T-cell (primary cell): Measurements from ENCODE around the gene FREM1. TPM values are rescaled to one million over a fixed set of nuclear protein-coding genes. Genes with fewer than 3 reads are reported as not detected.

Experiments
- ATAC-seq, 4 experiments: fragments of 200-7000 bp in 3 of 4; fragments of 150-1000 bp in 1 of 4; cut with Tn5 transposase; replicated peaks in 1 of 4; 1 replicate in 3 of 4; 2 replicates in 1 of 4; pipeline ENCODE4 v1.10.0; 2021; ENCODE audit warnings: moderate library complexity in 3 of 4, mild to moderate bottlenecking in 2 of 4, moderate number of reproducible peaks in 1 of 4
- CTCF ChIA-PET, 2 donors: fragments of 300-600 bp; sonication (Branson Sonifier 250); formaldehyde crosslinking; loops; one replicate each; lab custom pipeline; 2022; ENCODE audit warnings: antibody characterized with exemption in 2 of 2; lab: Charles Lee
- POLR2A ChIA-PET, 2 donors: fragments of 300-600 bp; sonication (Branson Sonifier 250); formaldehyde crosslinking; loops; one replicate each; lab custom pipeline; 2022; ENCODE audit warnings: antibody characterized with exemption in 2 of 2; lab: Charles Lee
- DNase-seq, 35 experiments: peaks; one replicate each; pipeline versions ENCODE4 v3.0.0 to v3.0.0-alpha.2; 2013 to 2023
- H3K27ac ChIP-seq: one replicate; pipeline ENCODE4 v1.5.1; 2013; ENCODE audit warnings: low read length
- H3K27me3 ChIP-seq, 2 experiments: replicated peaks in 1 of 2; 1 replicate in 1 of 2; 2 replicates in 1 of 2; pipeline versions ENCODE4 v1.6.1 to v1.7.0; 2013; ENCODE audit warnings: low read length in 1 of 2, mixed read lengths in 1 of 2; ENCODE audit not compliant: control insufficient read depth in 2 of 2, insufficient read depth in 2 of 2; ENCODE audit errors: extremely low read depth in 1 of 2
- H3K36me3 ChIP-seq, 2 donors: 1 replicate in 1 of 2; 2 replicates in 1 of 2; pipeline versions ENCODE4 v1.6.1 to v1.7.0; 2013; ENCODE audit warnings: low read length in 1 of 2; ENCODE audit not compliant: control insufficient read depth in 2 of 2, insufficient read depth in 1 of 2; ENCODE audit errors: extremely low read depth in 1 of 2
- H3K4me1 ChIP-seq, 2 experiments: 1 replicate in 1 of 2; 2 replicates in 1 of 2; pipeline versions ENCODE4 v1.6.1 to v1.7.0; 2013; ENCODE audit warnings: low read length in 2 of 2, mixed read lengths in 1 of 2; ENCODE audit not compliant: insufficient read depth in 2 of 2, control insufficient read depth in 1 of 2; ENCODE audit errors: extremely low read depth in 1 of 2
- H3K4me3 ChIP-seq, 2 donors: 1 replicate in 1 of 2; 2 replicates in 1 of 2; pipeline versions ENCODE4 v1.5.1 to v1.7.0; 2013; ENCODE audit warnings: mild to moderate bottlenecking in 2 of 2, low read length in 1 of 2, moderate library complexity in 1 of 2; ENCODE audit not compliant: control insufficient read depth in 1 of 2; ENCODE audit errors: extremely low read depth in 1 of 2
- H3K9me3 ChIP-seq: 2 replicates; pipeline ENCODE4 v1.7.0; 2013
- H3K27ac Mint-ChIP-seq, 2 donors: one replicate each; pipeline ENCODE4 v1.8.0; 2020 to 2021; ENCODE audit warnings: mild to moderate bottlenecking in 2 of 2, mixed read lengths in 2 of 2
- H3K27me3 Mint-ChIP-seq, 2 donors: one replicate each; pipeline ENCODE4 v1.8.0; 2021 to 2022; ENCODE audit warnings: mixed read lengths in 2 of 2
- H3K36me3 Mint-ChIP-seq: one replicate; pipeline ENCODE4 v1.8.0; 2021; ENCODE audit warnings: mixed read lengths
- H3K4me1 Mint-ChIP-seq, 3 donors: one replicate each; pipeline ENCODE4 v1.8.0; 2020 to 2022; ENCODE audit warnings: mixed read lengths in 3 of 3, mild to moderate bottlenecking in 1 of 3
- H3K4me3 Mint-ChIP-seq, 3 donors: one replicate each; pipeline ENCODE4 v1.8.0; 2020 to 2022; ENCODE audit warnings: mild to moderate bottlenecking in 3 of 3, mixed read lengths in 3 of 3, moderate library complexity in 3 of 3
- H3K9me3 Mint-ChIP-seq, 3 donors: one replicate each; pipeline ENCODE4 v1.8.0; 2020 to 2022; ENCODE audit warnings: mixed read lengths in 3 of 3
- WGBS: methylation state at CpG from one replicate; pipeline ENCODE4 v1.1.5; 2013; ENCODE audit warnings: missing lambda C conversion rate; ENCODE audit not compliant: insufficient coverage; 5-methylcytosine and 5-hydroxymethylcytosine counted together
- total RNA-seq, 35 experiments: library from RNA in 6 of 35; stranded (reverse) in 6 of 35; fragments of 120-200 nt in 1 of 35; gene quantifications; one replicate each; pipeline versions ENCODE4 v1.2.1 to v1.2.4 and lab custom pipeline; 2013 to 2026

Gene FREM1
- total RNA-seq, 5 donors from 2014 or later (not counting 1 experiment from before 2014, with no cell fraction given) = 0.26 to 0.76 (median 0.39) TPM; not detected in 1

DNA sequence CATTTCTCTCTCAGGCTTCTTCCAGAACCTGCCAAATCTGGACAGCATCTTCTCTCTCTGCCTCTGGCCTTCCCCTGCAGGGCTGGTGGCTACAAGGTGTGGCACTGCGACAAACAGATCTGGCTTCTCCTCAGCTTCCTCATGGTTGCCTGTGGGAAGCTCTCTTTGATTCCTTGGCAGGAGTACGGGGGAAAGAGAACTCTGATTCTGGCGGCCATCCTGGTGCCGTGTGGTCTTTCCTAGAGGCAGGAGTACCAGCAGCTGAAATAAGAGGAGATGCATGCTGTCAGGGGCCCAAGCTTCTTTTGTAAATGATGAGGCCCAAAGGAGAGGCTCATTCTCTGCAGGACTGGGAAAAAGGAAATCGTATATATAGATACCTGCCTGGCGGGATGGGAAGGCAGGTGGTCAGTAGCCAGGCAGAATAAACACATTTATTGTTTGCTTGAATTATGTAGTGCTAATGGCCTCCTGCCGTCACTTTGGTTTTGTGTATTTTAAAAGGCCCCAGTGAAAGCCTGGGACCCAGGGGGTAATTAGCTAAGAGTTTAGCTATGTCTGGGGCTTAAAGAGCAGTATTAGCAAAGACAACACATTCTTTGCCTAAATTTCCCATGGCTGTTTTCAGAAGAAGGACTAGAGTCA, 187.7 kb downstream of the FREM1 start, which contains the start of gene CER1:
CER1 (minus strand) TSS at position 343 of the 645 bp plus-strand sequence; CDS start at position 282, 61 bp downstream.
- H3K27me3 ChIP-seq = peaks cover 0 to 3% of the 10 kb centered on the region in 2 experiments
- H3K27me3 Mint-ChIP-seq = peaks cover 12 to 29% of the 10 kb centered on the region in 2 donors
- H3K4me3 ChIP-seq = no peak within 1 kb of the TSS
- no peaks in the 10 kb centered on the region for H3K9me3 ChIP-seq
- ChIA-PET POLR2A (no interaction called here), CTCF (interaction anchor here in 1 of 2 donors (1.2 kb wide), 1 partner anchor 44 kb away, joined by 3 read pairs; no protein-coding TSS in a partner anchor)
- WGBS = 87% methylated on average over 7 of the region's 7 CpGs
- H3K36me3 ChIP-seq = no peaks in the 10 kb centered on the region
- ATAC-seq (no peak), DNase-seq (no peak)
- H3K27ac Mint-ChIP-seq = no peak within 1 kb of the TSS
- H3K4me3 Mint-ChIP-seq = no peak within 1 kb of the TSS
- no peaks in the 10 kb centered on the region for H3K4me1 Mint-ChIP-seq
- no peaks in the 10 kb centered on the region for H3K4me1 ChIP-seq
- H3K27ac ChIP-seq = no peak within 1 kb of the TSS
- H3K36me3 Mint-ChIP-seq = no peaks in the 10 kb centered on the region
- no peaks in the 10 kb centered on the region for H3K9me3 Mint-ChIP-seq

DNA sequence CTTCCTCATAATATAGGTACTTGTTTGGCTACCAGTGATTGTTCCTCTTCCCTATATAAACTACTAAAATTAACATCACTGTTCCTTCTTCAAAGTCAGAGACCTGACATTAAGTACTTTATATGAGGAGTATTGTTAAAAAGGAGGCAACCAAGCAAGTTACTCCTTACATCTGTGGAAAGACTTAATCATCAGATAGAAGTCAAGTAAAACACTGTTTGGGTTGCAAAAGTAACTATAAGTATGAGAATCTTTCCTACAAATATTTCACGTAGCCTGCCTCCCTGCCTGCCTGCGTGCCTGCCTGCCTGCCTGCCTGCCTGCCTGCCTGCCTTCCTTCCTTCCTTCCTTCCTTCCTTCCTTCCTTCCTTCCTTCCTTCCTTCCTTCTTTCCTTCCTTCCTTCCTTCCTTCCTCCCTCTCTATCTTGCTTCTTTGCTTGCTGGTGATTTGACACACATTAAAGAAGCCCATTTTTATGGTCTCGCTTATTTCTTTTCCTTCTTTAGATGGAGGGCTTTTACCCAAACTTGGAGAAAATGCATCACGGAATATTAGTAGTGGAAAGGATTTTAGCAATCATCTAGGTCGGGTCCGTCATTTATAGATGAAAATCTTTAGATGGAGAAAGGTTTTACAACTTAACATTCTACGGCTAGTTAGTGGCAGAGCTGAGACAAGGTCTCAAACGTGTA, 190.9 kb downstream of the FREM1 start:
- H3K36me3 ChIP-seq = no peaks in the 10 kb centered on the region
- CTCF ChIA-PET = no interaction called here
- no peak overlapping the region for H3K27ac ChIP-seq
- WGBS = 90% methylated on average over 2 of the region's 8 CpGs
- Mint-ChIP-seq H3K9me3 (no peaks in the 10 kb centered on the region), H3K27ac (no peak overlapping the region), H3K27me3 (peaks cover 15 to 31% of the 10 kb centered on the region in 2 donors), H3K36me3 (no peaks in the 10 kb centered on the region), H3K4me1 (no peaks in the 10 kb centered on the region), H3K4me3 (no peak overlapping the region)
- H3K9me3 ChIP-seq = no peaks in the 10 kb centered on the region
- POLR2A ChIA-PET = no interaction called here
- peaks cover 0 to 3% of the 10 kb centered on the region in 2 experiments for H3K27me3 ChIP-seq
- no peak for DNase-seq
- no peak overlapping the region for H3K4me3 ChIP-seq
- H3K4me1 ChIP-seq = no peaks in the 10 kb centered on the region
- no peak for ATAC-seq

DNA sequence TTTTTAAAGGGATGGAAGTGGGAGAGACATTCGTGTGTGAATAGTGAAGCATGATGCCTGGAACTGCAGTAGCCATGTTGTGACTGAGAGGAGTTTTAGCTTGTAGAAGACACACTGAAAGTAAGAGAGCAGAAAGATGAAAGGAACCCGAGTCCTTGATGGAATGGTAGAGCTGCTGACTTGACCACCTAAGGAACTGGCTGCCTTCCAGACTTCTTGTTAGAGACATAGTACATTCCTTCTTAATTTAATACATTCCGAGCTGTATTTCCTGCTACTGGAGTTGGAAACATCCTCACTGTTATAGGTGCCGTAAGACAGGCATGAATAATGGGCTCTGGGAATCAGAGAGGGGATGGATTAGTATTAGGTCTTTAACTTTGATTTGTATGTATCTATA, 195.1 kb downstream of the FREM1 start:
- H3K4me3 Mint-ChIP-seq = no peak overlapping the region
- H3K27ac Mint-ChIP-seq = no peak overlapping the region
- ChIA-PET POLR2A (no interaction called here), CTCF (no interaction called here)
- no peak overlapping the region for H3K4me3 ChIP-seq
- peaks cover 16 to 43% of the 10 kb centered on the region in 2 donors for H3K27me3 Mint-ChIP-seq
- WGBS = 100% methylated on average over 1 of the region's 4 CpGs
- no peak for DNase-seq
- no peaks in the 10 kb centered on the region for H3K4me1 ChIP-seq
- H3K9me3 ChIP-seq = no peaks in the 10 kb centered on the region
- H3K27ac ChIP-seq = no peak overlapping the region
- H3K36me3 ChIP-seq = no peaks in the 10 kb centered on the region
- H3K9me3 Mint-ChIP-seq = peaks cover 0 to 2% (median 0%) of the 10 kb centered on the region in 3 donors
- no peak for ATAC-seq
- peaks cover 0 to 2% of the 10 kb centered on the region in 2 experiments for H3K27me3 ChIP-seq
- H3K36me3 Mint-ChIP-seq = no peaks in the 10 kb centered on the region
- no peaks in the 10 kb centered on the region for H3K4me1 Mint-ChIP-seq

DNA sequence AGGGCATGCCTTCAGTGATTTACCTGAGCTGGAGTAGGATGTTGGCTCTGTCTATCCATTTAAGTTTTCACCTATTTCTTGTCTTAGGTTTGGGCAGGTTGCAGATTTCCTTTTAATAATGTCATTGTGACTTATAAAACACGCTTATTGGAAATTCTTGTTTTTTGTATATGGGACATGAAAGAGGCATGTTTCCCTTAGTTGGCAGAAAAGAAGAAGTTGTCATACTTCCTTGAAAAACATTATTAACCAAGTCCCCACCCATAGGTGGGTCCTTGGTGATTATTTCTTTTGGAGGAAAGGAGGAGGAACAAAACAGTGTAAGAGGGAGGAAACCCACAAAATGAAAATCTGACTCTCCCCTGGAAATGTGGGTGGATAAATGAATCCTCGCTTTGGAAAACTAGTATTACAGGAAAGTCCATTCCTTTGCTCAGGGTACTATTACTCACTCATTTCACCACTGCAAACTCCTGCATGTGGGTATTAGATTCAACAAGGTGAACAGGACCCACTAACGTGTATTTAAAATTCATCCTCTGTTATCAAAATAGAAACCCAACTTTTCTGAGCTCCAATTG, 197.0 kb downstream of the FREM1 start:
- no peaks in the 10 kb centered on the region for H3K27me3 ChIP-seq
- no peak overlapping the region for H3K27ac ChIP-seq
- CTCF ChIA-PET = no interaction called here
- no peaks in the 10 kb centered on the region for H3K9me3 ChIP-seq
- H3K4me3 ChIP-seq = no peak overlapping the region
- Mint-ChIP-seq H3K4me3 (no peak overlapping the region), H3K9me3 (peaks cover 0 to 12% (median 5%) of the 10 kb centered on the region in 3 donors), H3K4me1 (no peaks in the 10 kb centered on the region), H3K27ac (no peak overlapping the region), H3K27me3 (peaks cover 19 to 49% of the 10 kb centered on the region in 2 donors), H3K36me3 (no peaks in the 10 kb centered on the region)
- no peaks in the 10 kb centered on the region for H3K36me3 ChIP-seq
- no peaks in the 10 kb centered on the region for H3K4me1 ChIP-seq
- WGBS = no CpG with 5 or more reads among the region's 3 CpGs
- ATAC-seq (no peak), DNase-seq (no peak)
- POLR2A ChIA-PET = no interaction called here

DNA sequence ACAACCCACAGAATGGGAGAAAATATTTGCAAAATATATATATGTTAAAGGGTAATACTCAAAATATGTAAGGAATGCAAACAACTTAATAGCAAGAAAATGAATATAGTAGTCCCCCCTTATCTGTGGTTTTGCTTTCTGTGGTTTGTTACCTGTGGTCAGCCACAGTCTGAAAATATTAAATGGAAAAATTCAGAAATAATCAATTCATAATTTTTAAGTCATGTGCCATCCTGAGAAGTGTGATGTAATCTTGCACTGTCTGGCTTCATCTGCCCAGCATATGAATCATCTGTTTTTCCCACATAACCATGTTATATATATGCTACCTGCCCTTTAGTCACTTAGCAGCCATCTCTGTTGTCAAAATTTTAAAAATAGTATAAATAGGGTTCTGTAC, 199.4 kb downstream of the FREM1 start:
- ChIA-PET CTCF (interaction anchor here in 1 of 2 donors (0.6 kb wide), 1 partner anchor 176 kb away, joined by 6 read pairs; no protein-coding TSS in a partner anchor), POLR2A (no interaction called here)
- peaks cover 3% of the 10 kb centered on the region for H3K9me3 ChIP-seq
- no peaks in the 10 kb centered on the region for H3K27me3 ChIP-seq
- H3K27ac Mint-ChIP-seq = no peak overlapping the region
- DNase-seq (no peak), ATAC-seq (no peak)
- no peaks in the 10 kb centered on the region for H3K4me1 ChIP-seq
- no peak overlapping the region for H3K4me3 Mint-ChIP-seq
- no peak overlapping the region for H3K27ac ChIP-seq
- peaks cover 8 to 31% (median 26%) of the 10 kb centered on the region in 3 donors for H3K9me3 Mint-ChIP-seq
- no peaks in the 10 kb centered on the region for H3K36me3 ChIP-seq
- no peak overlapping the region for H3K4me3 ChIP-seq
- H3K4me1 Mint-ChIP-seq = no peaks in the 10 kb centered on the region
- no peaks in the 10 kb centered on the region for H3K36me3 Mint-ChIP-seq
- peaks cover 20 to 58% of the 10 kb centered on the region in 2 donors for H3K27me3 Mint-ChIP-seq

DNA sequence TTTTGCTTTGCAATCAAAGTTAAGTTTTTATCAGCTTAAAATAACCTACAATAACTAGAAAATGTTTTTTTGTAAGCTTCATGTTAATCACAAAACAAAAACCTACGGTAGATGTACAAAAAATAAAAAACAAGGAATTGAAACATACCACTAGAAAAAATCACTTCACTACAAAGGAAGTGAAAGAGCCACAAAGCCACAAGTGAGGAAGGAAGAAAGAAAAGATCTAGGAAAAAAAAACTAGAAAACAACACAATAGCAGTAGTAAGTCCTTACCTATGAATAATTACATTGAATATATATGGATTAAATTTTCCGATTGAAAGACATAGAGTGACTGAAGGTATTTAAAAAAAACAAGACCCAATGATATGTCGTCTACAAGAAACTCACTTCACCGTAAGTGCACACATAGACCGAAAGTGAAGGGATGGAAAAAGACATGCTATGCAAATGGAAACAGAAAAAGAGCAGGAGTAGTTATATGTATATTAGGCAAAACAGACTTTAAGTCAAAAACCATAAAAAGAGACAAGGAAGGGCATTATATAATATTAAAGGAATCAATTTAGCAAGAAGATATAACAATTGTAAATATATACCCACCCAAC, 203.6 kb downstream of the FREM1 start:
- DNase-seq = no peak
- H3K4me1 Mint-ChIP-seq = no peaks in the 10 kb centered on the region
- H3K4me3 ChIP-seq = no peak overlapping the region
- H3K9me3 ChIP-seq = peaks cover 3% of the 10 kb centered on the region
- peaks cover 13 to 42% (median 40%) of the 10 kb centered on the region in 3 donors for H3K9me3 Mint-ChIP-seq
- peaks cover 19 to 53% of the 10 kb centered on the region in 2 donors for H3K27me3 Mint-ChIP-seq
- ChIA-PET CTCF (no interaction called here), POLR2A (no interaction called here)
- H3K36me3 Mint-ChIP-seq = no peaks in the 10 kb centered on the region
- H3K27ac ChIP-seq = no peak overlapping the region
- H3K27me3 ChIP-seq = peaks cover 0 to 11% of the 10 kb centered on the region in 2 experiments
- no CpG with 5 or more reads among the region's 5 CpGs for WGBS
- H3K4me1 ChIP-seq = no peaks in the 10 kb centered on the region
- no peaks in the 10 kb centered on the region for H3K36me3 ChIP-seq
- no peak for ATAC-seq
- H3K4me3 Mint-ChIP-seq = no peak overlapping the region
- H3K27ac Mint-ChIP-seq = no peak overlapping the region
